Thyroid gland (tissue), 4 donors: ENCODE measurements around the gene TRIOBP.

ENCODE experiments used
- CTCF ChIP-seq, 6 experiments: fragments of 200-600 bp in 3 of 6; fragments of 450-650 bp in 3 of 6; sonication (generic) in 3 of 6; IDR thresholded peaks; one replicate each; pipeline ENCODE4 v1.5.1; 2016 to 2019; ENCODE audit warnings: antibody characterized with exemption in 6 of 6, mild to moderate bottlenecking in 2 of 6, inconsistent platforms in 1 of 6, moderate library complexity in 1 of 6
- POLR2A ChIP-seq, 2 donors: fragments of 450-650 bp; IDR thresholded peaks; one replicate each; pipeline ENCODE4 v1.6.1; 2017; ENCODE audit warnings: antibody characterized with exemption in 2 of 2, mild to moderate bottlenecking in 2 of 2, moderate library complexity in 1 of 2

GRCh38 chr22:37771702-37772427, 75.0 kb downstream of the TRIOBP start:
- no peak for TF ChIP-seq CTCF (IDR thresholded peaks at IDR 0.05)
- no peak for TF ChIP-seq POLR2A (IDR thresholded peaks at IDR 0.05)
